CD4-positive, alpha-beta T cell (primary cell): ENCODE measurements around the gene PTGES2. TPM values are rescaled to one million over a fixed set of nuclear protein-coding genes. Genes with fewer than 3 reads are reported as not detected.

Experiments used
- ATAC-seq: fragments of 200-7000 bp; cut with Tn5 transposase; one replicate; pipeline ENCODE4 v1.10.0; 2022; ENCODE audit warnings: mild to moderate bottlenecking; ENCODE audit not compliant: poor library complexity
- CTCF ChIA-PET: fragments of 350-600 bp; sonication (Branson Sonifier 250); formaldehyde crosslinking; loops from one replicate; lab custom pipeline; 2021; ENCODE audit warnings: antibody characterized with exemption, inconsistent platforms; lab: Charles Lee
- POLR2A ChIA-PET: fragments of 350-600 bp; sonication (Branson Sonifier 250); formaldehyde crosslinking; loops from one replicate; lab custom pipeline; 2021; ENCODE audit warnings: antibody characterized with exemption, inconsistent platforms; lab: Charles Lee
- DNase-seq, 14 experiments: peaks; one replicate each; pipeline ENCODE4 v3.0.0-alpha.2; 2013 to 2020; ENCODE audit warnings: mixed read lengths in 2 of 14
- H3K27ac ChIP-seq, 2 donors: one replicate each; pipeline versions ENCODE4 v1.5.1 to v1.7.0; 2013; ENCODE audit warnings: low read length in 2 of 2, low read depth in 1 of 2, mild to moderate bottlenecking in 1 of 2
- H3K27me3 ChIP-seq, 2 experiments: 1 replicate in 1 of 2; 2 replicates in 1 of 2; pipeline versions ENCODE4 v1.6.1 to v1.7.0; 2013; ENCODE audit warnings: low read length in 2 of 2, control low read depth in 1 of 2, mild to moderate bottlenecking in 1 of 2, moderate library complexity in 1 of 2; ENCODE audit not compliant: insufficient read depth in 2 of 2, control insufficient read depth in 1 of 2
- H3K36me3 ChIP-seq: one replicate; pipeline ENCODE4 v1.6.1; 2013; ENCODE audit warnings: low read length, control low read depth; ENCODE audit not compliant: insufficient read depth
- H3K4me1 ChIP-seq: one replicate; pipeline ENCODE4 v1.6.1; 2013; ENCODE audit warnings: low read length, control low read depth; ENCODE audit not compliant: insufficient read depth
- H3K4me3 ChIP-seq: one replicate; pipeline ENCODE4 v1.5.1; 2013; ENCODE audit warnings: mild to moderate bottlenecking, low read length, moderate library complexity
- H3K9me3 ChIP-seq, 2 experiments: 1 replicate in 1 of 2; 2 replicates in 1 of 2; pipeline versions ENCODE4 v1.6.1 to v1.7.0; 2013; ENCODE audit warnings: low read length in 2 of 2, mild to moderate bottlenecking in 2 of 2, control low read depth in 1 of 2, moderate library complexity in 1 of 2; ENCODE audit not compliant: control insufficient read depth in 1 of 2, insufficient read depth in 1 of 2
- H3K27ac Mint-ChIP-seq: one replicate; pipeline ENCODE4 v1.8.0; 2020; ENCODE audit warnings: mixed read lengths
- H3K27me3 Mint-ChIP-seq: one replicate; pipeline ENCODE4 v1.8.0; 2021; ENCODE audit warnings: mixed read lengths
- H3K36me3 Mint-ChIP-seq: one replicate; pipeline ENCODE4 v1.8.0; 2021; ENCODE audit warnings: low read depth, mixed read lengths
- H3K4me1 Mint-ChIP-seq: one replicate; pipeline ENCODE4 v1.8.0; 2021; ENCODE audit warnings: low read depth, mixed read lengths
- H3K4me3 Mint-ChIP-seq: one replicate; pipeline ENCODE4 v1.8.0; 2020; ENCODE audit warnings: mild to moderate bottlenecking, mixed read lengths
- H3K9me3 Mint-ChIP-seq: one replicate; pipeline ENCODE4 v1.8.0; 2020; ENCODE audit warnings: mixed read lengths
- CTCF ChIP-seq: fragments of 200-600 bp; IDR thresholded peaks from one replicate; pipeline ENCODE4 v1.8.0; 2022; ENCODE audit warnings: antibody characterized with exemption, mild to moderate bottlenecking
- intact Hi-C, 2 experiments: fragments of 100-400 bp; cut with DNase I in 1 of 2; cut with micrococcal nuclease in 1 of 2; formaldehyde crosslinking; loops; one replicate each; pipeline versions ENCODE4 v1.15.1 to v1.9.0; 2023 to 2025; cut with DNase I, micrococcal nuclease
- total RNA-seq, 174 experiments: library from RNA in 2 of 174; stranded (reverse) in 2 of 174; gene quantifications; one replicate each; pipeline ENCODE4 v1.2.3 and lab custom pipeline; 2021 to 2026

PTGES2 gene
- total RNA-seq, 2 experiments from 2014 or later: 43.7 to 43.8 TPM

GRCh38 chr9:128109050-128109709 is 18.3 kb downstream of the PTGES2 start:
- Mint-ChIP-seq H3K27me3 (no peaks in the 10 kb centered on the region), H3K27ac (no peak overlapping the region), H3K36me3 (peaks cover 60% of the 10 kb centered on the region), H3K4me1 (peaks cover 10% of the 10 kb centered on the region), H3K9me3 (no peaks in the 10 kb centered on the region), H3K4me3 (no peak overlapping the region)
- ATAC-seq (no peak), DNase-seq (no peak)
- H3K36me3 ChIP-seq: peaks cover 52% of the 10 kb centered on the region
- no peak overlapping the region for H3K27ac ChIP-seq
- no peaks in the 10 kb centered on the region for H3K27me3 ChIP-seq
- peaks cover 14% of the 10 kb centered on the region for H3K4me1 ChIP-seq
- ChIA-PET CTCF (no interaction called here), POLR2A (interaction anchor here (1.1 kb wide), 1 partner anchor 18 kb away, joined by 4 read pairs; no protein-coding TSS in a partner anchor)
- intact Hi-C loops: loop anchor here in 1 of 2 experiments (10.0 kb wide), 1 partner anchor 54 kb away; no protein-coding TSS in a partner anchor
- TF ChIP-seq CTCF: no peak
- H3K4me3 ChIP-seq: no peak overlapping the region
- peaks cover 0 to 5% of the 10 kb centered on the region in 2 experiments for H3K9me3 ChIP-seq

DNA sequence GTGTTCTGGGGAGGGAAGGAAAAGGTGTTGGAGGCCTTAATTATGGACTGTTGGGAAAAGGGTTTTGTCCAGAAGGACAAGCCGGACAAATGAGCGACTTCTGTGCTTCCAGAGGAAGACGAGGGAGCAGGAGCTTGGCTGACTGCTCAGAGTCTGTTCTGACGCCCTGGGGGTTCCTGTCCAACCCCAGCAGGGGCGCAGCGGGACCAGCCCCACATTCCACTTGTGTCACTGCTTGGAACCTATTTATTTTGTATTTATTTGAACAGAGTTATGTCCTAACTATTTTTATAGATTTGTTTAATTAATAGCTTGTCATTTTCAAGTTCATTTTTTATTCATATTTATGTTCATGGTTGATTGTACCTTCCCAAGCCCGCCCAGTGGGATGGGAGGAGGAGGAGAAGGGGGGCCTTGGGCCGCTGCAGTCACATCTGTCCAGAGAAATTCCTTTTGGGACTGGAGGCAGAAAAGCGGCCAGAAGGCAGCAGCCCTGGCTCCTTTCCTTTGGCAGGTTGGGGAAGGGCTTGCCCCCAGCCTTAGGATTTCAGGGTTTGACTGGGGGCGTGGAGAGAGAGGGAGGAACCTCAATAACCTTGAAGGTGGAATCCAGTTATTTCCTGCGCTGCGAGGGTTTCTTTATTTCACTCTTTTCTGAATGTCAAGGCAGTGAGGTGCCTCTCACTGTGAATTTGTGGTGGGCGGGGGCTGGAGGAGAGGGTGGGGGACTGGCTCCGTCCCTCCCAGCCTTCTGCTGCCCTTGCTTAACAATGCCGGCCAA is 19.1 kb downstream of the PTGES2 start:
- H3K27me3 ChIP-seq: no peaks in the 10 kb centered on the region
- DNase-seq (no peak), ATAC-seq (no peak)
- H3K36me3 ChIP-seq: peaks cover 56% of the 10 kb centered on the region
- no peak overlapping the region for H3K4me3 Mint-ChIP-seq
- peaks cover 64% of the 10 kb centered on the region for H3K36me3 Mint-ChIP-seq
- H3K27ac ChIP-seq: no peak overlapping the region
- H3K9me3 Mint-ChIP-seq: no peaks in the 10 kb centered on the region
- ChIA-PET POLR2A (interaction anchor here (0.6 to 1.1 kb wide), 2 partner anchors 16 to 17 kb away, joined by 3 to 4 read pairs; no protein-coding TSS in a partner anchor), CTCF (no interaction called here)
- intact Hi-C loops: loop anchor here in 1 of 2 experiments (10.0 kb wide), 1 partner anchor 54 kb away; no protein-coding TSS in a partner anchor
- H3K27ac Mint-ChIP-seq: no peak overlapping the region
- no peak for TF ChIP-seq CTCF
- H3K4me3 ChIP-seq: no peak overlapping the region
- no peaks in the 10 kb centered on the region for H3K9me3 ChIP-seq
- H3K4me1 ChIP-seq: peaks cover 22% of the 10 kb centered on the region
- H3K27me3 Mint-ChIP-seq: no peaks in the 10 kb centered on the region
- H3K4me1 Mint-ChIP-seq: peaks cover 16% of the 10 kb centered on the region

DNA sequence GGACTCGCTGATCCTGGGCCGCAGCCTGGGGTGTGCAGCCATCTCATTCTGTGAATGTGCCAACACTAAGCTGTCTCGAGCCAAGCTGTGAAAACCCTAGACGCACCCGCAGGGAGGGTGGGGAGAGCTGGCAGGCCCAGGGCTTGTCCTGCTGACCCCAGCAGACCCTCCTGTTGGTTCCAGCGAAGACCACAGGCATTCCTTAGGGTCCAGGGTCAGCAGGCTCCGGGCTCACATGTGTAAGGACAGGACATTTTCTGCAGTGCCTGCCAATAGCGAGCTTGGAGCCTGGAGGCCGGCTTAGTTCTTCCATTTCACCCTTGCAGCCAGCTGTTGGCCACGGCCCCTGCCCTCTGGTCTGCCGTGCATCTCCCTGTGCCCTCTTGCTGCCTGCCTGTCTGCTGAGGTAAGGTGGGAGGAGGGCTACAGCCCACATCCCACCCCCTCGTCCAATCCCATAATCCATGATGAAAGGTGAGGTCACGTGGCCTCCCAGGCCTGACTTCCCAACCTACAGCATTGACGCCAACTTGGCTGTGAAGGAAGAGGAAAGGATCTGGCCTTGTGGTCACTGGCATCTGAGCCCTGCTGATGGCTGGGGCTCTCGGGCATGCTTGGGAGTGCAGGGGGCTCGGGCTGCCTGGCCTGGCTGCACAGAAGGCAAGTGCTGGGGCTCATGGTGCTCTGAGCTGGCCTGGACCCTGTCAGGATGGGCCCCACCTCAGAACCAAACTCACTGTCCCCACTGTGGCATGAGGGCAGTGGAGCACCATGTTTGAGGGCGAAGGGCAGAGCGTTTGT is 19.9 kb downstream of the PTGES2 start:
- no peaks in the 10 kb centered on the region for H3K27me3 Mint-ChIP-seq
- H3K9me3 Mint-ChIP-seq: no peaks in the 10 kb centered on the region
- CTCF ChIA-PET: no interaction called here
- Histone ChIP-seq H3K4me3 (no peak overlapping the region), H3K4me1 (peaks cover 30% of the 10 kb centered on the region), H3K36me3 (peaks cover 59% of the 10 kb centered on the region), H3K9me3 (no peaks in the 10 kb centered on the region), H3K27me3 (no peaks in the 10 kb centered on the region), H3K27ac (no peak overlapping the region)
- H3K27ac Mint-ChIP-seq: no peak overlapping the region
- DNase-seq (no peak), ATAC-seq (no peak)
- peaks cover 23% of the 10 kb centered on the region for H3K4me1 Mint-ChIP-seq
- no peak for TF ChIP-seq CTCF
- intact Hi-C loops: loop anchor here in 1 of 2 experiments (10.0 kb wide), 1 partner anchor 53 kb away; no protein-coding TSS in a partner anchor
- H3K4me3 Mint-ChIP-seq: no peak overlapping the region
- POLR2A ChIA-PET: interaction anchor here (0.6 kb wide), 1 partner anchor 15 kb away, joined by 3 read pairs; no protein-coding TSS in a partner anchor
- peaks cover 68% of the 10 kb centered on the region for H3K36me3 Mint-ChIP-seq
